ENCODE results near the gene CXXC4.

Gene CXXC4

GRCh38 chr4:104500442-104500841 is 5.7 kb upstream of the CXXC4 start:
- H3K4me3 ChIP-seq (ENCODE audit: low read depth, low read length): no peak overlapping the region
- TF ChIP-seq CTCF (IDR thresholded peaks at IDR 0.05; ENCODE audit: low read depth, low read length): no peak

- TF ChIP-seq CTCF (IDR thresholded peaks at IDR 0.05; ENCODE audit: low read depth, low read length): no peak
- peak overlapping the region; percentile 53 for H3K4me3 ChIP-seq (ENCODE audit: low read depth, low read length)
Observed at GRCh38 chr4:104494185-104494584, 509 bp downstream of the CXXC4 start.

DNA sequence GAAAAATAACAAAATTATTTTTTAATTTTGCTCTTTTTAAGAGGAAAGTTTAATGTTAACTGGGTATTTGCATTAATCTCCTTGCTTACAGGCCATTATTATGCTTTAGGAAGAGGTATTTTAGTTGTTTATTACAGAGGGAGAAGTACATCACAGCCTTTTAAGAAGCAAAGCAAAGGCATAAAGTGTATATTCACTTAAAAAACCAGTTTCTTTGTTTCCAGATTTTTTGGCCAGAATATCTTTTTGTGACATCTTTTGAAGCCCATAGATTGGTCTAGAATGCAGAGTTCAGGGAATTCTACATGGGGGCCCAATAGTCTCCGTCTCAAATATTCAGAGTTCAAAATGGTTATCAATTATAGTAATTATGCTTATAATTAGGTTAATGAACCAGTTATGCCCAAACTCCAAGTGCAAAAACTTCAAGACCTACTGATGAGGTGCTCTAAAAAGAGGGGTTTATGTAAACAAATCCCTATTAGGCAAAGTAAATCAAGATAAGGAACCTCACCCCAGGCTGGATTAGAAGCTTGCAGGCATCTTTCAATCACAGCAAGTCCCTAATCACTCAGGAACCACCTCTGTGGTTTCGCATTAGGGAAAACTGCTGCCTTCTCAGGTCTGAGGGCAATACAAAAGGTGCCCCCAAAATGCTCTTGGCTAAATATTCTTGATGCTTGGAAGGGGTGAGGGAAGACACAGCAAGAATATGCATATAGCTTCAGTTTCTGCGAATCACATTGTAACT is 1.4 kb downstream of the CXXC4 start:
- no peak overlapping the region for H3K4me3 ChIP-seq (ENCODE audit: low read depth, low read length)
- no peak for TF ChIP-seq CTCF (IDR thresholded peaks at IDR 0.05; ENCODE audit: low read depth, low read length)

DNA sequence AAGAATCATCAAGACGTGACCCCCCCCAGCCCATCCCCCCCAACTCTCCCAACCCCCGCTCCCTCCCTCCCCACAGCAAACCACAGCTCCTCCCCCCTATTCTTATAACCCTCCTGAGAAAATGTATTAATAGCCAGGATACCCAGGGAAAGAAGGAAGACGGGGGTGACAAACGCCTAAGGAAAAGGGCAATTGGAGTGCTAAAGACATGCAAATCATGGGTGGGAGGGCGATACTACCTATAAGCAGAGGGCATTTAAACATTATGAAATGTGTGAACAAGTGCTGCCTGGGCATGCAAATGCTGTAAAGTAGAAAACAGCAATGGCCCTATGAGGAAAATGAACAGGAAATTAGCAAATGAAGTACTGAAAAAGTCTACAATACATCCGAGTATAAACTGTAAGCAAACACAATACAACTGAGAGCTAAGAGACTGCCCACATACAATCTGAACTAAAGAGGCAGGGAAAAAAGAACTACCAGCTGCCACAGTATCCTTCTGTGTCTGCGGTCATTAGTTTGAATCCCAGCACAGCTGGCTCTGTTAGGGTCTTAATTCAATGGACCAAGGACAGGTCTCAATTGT is 2.4 kb downstream of the CXXC4 start:
- no peak for TF ChIP-seq CTCF (IDR thresholded peaks at IDR 0.05; ENCODE audit: low read depth, low read length)
- H3K4me3 ChIP-seq (ENCODE audit: low read depth, low read length): no peak overlapping the region

DNA sequence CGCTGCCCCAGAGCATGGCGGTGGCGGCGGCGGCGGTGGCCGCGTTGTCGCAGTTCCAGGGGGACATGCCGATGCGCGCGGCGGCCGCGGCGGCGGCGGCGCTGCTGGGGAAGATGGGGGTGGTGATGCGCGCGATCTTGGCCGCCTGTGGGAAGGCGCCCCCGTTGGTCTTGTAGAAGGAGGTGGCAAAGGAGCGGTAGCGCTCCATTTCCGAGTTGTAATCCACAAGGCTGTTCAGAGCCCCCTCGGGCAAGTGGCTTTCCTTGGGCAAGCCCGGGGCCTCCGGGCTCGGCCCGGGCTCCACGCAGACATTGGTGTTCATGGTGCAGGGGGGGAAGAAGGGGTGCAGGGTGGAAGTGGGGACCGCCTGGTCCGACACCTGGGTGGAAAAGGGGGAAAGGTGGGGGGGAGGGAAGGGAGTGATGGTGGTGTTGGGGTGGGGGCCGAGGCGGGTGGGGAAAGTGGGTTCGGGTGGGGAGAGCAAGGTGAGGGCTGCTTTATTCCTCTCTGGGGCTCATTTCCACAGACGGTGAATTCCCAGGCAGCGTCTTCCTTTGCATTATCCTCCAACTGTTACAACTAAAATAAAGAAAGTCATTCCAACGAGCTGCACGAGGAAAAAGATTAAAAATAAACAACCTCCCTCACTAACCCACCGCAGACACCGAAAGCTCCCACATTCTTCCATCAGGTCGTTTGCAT is 3.1 kb downstream of the CXXC4 start:
- H3K4me3 ChIP-seq (ENCODE audit: low read depth, low read length): peak overlapping the region; percentile 59
- no peak for TF ChIP-seq CTCF (IDR thresholded peaks at IDR 0.05; ENCODE audit: low read depth, low read length)

- TF ChIP-seq CTCF (IDR thresholded peaks at IDR 0.05; ENCODE audit: low read depth, low read length): no peak
- H3K4me3 ChIP-seq (ENCODE audit: low read depth, low read length): peak overlapping the region; percentile 60
Observed at GRCh38 chr4:104490770-104491480, 3.8 kb downstream of the CXXC4 start.
